ENCODE data around the gene NFIX.

DNA sequence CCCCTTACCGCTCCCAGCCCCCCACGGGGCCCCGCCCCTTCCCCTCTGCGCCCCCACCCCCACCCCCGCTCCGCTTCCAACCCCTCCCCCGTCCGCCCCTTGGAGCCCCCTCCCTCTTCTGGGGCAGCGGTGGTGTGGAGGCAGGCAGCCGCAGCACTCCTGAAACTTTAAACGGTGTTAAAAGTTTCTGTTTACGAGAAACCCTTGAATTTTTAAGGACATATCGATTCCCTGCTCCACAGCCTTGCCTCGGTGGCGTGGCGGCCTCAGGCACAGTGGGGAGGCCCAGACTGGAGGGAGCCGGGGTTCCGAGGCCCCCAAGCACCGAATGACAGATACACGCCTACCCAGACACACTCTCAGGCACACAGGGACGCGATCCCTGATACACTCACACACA, 4.8 kb upstream of the NFIX start:
- TF ChIP-seq POLR2AphosphoS5 (IDR thresholded peaks at IDR 0.05; ENCODE audit: low read depth, low read length) (no peak), SIN3A (IDR thresholded peaks at IDR 0.05; ENCODE audit: borderline replicate concordance, insufficient read depth, low read depth, low read length) (no peak)
- TF ChIP-seq, protein P1, sequence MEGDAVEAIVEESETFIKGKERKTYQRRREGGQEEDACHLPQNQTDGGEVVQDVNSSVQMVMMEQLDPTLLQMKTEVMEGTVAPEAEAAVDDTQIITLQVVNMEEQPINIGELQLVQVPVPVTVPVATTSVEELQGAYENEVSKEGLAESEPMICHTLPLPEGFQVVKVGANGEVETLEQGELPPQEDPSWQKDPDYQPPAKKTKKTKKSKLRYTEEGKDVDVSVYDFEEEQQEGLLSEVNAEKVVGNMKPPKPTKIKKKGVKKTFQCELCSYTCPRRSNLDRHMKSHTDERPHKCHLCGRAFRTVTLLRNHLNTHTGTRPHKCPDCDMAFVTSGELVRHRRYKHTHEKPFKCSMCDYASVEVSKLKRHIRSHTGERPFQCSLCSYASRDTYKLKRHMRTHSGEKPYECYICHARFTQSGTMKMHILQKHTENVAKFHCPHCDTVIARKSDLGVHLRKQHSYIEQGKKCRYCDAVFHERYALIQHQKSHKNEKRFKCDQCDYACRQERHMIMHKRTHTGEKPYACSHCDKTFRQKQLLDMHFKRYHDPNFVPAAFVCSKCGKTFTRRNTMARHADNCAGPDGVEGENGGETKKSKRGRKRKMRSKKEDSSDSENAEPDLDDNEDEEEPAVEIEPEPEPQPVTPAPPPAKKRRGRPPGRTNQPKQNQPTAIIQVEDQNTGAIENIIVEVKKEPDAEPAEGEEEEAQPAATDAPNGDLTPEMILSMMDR (IDR thresholded peaks at IDR 0.05), result no peak
- TF ChIP-seq, protein P2, sequence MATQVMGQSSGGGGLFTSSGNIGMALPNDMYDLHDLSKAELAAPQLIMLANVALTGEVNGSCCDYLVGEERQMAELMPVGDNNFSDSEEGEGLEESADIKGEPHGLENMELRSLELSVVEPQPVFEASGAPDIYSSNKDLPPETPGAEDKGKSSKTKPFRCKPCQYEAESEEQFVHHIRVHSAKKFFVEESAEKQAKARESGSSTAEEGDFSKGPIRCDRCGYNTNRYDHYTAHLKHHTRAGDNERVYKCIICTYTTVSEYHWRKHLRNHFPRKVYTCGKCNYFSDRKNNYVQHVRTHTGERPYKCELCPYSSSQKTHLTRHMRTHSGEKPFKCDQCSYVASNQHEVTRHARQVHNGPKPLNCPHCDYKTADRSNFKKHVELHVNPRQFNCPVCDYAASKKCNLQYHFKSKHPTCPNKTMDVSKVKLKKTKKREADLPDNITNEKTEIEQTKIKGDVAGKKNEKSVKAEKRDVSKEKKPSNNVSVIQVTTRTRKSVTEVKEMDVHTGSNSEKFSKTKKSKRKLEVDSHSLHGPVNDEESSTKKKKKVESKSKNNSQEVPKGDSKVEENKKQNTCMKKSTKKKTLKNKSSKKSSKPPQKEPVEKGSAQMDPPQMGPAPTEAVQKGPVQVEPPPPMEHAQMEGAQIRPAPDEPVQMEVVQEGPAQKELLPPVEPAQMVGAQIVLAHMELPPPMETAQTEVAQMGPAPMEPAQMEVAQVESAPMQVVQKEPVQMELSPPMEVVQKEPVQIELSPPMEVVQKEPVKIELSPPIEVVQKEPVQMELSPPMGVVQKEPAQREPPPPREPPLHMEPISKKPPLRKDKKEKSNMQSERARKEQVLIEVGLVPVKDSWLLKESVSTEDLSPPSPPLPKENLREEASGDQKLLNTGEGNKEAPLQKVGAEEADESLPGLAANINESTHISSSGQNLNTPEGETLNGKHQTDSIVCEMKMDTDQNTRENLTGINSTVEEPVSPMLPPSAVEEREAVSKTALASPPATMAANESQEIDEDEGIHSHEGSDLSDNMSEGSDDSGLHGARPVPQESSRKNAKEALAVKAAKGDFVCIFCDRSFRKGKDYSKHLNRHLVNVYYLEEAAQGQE (IDR thresholded peaks at IDR 0.05; ENCODE audit: insufficient read depth in 1 of 2, low read depth in 2 of 2, low read length in 1 of 2), result no peak

All from Panc1 (cell line).